DOHH2 (cell line): ENCODE results near the gene PPP3R2.

ENCODE experiments used
- CTCF ChIP-seq: fragments of 200-600 bp; sonication (generic); IDR thresholded peaks from one replicate; pipeline ENCODE4 v1.5.1; 2014; ENCODE audit warnings: antibody characterized with exemption, mild to moderate bottlenecking, low read depth, low read length; ENCODE audit not compliant: poor library complexity, severe bottlenecking
- EZH2phosphoT487 ChIP-seq: fragments of 200-600 bp; sonication (generic); IDR thresholded peaks from 2 replicates; pipeline ENCODE4 v1.6.1; 2017; ENCODE audit warnings: borderline replicate concordance, mild to moderate bottlenecking, antibody characterized with exemption, low read length, moderate library complexity, mixed read lengths

GRCh38 chr9:101586651-101587050 lies 8.1 kb downstream of the PPP3R2 start:
- TF ChIP-seq CTCF, result no peak
- TF ChIP-seq EZH2phosphoT487, result no peak
